HepG2 (cell line): Measurements from ENCODE around the gene GNG4. TPM values are rescaled to one million over a fixed set of nuclear protein-coding genes. Genes with fewer than 3 reads are reported as not detected.

Source experiments
- ATAC-seq: fragments of 200-7000 bp; cut with Tn5 transposase; 3 replicates; pipeline ENCODE4 v1.9.1; 2020; ENCODE audit warnings: mild to moderate bottlenecking, moderate library complexity
- BruUV-seq: library from RNA; stranded (reverse); fragments of 400-500 nt; replicated peaks from 2 replicates; lab custom pipeline; 2021; lab: Mats Ljungman, UMichigan
- CTCF ChIA-PET: fragments of 300-600 bp; formaldehyde crosslinking; extraction: SDS; loops from one replicate; lab custom pipeline; 2021; ENCODE audit warnings: low total read pairs, inconsistent platforms, low intra/inter-chr PET ratio; lab: Yijun Ruan, JAX
- POLR2A ChIA-PET: fragments of 350-600 bp; sonication (Branson Sonifier 250); formaldehyde crosslinking; loops from one replicate; lab custom pipeline; 2020; ENCODE audit warnings: antibody characterized with exemption, inconsistent platforms; lab: Yijun Ruan, JAX
- DNase-seq: peaks from one replicate; pipeline ENCODE4 v3.0.0-alpha.2; 2015; ENCODE audit warnings: low spot score
- FAIRE-seq: peaks from 3 replicates; lab custom pipeline; 2011; peaks lifted over from hg19 to GRCh38; lab: Jason Lieb, UNC
- H2AFZ ChIP-seq: one replicate; pipeline ENCODE4 v1.6.1; 2011; ENCODE audit warnings: low read length, inconsistent platforms
- H3K27ac ChIP-seq: fragments of 300-600 bp; 3 replicates; pipeline ENCODE4 v1.8.0; 2011; ENCODE audit warnings: mixed run types, mild to moderate bottlenecking, mixed read lengths, low read length, inconsistent platforms; ENCODE audit not compliant: insufficient read depth; ENCODE audit errors: extremely low read length
- H3K27me3 ChIP-seq, 2 experiments: fragments of 200-600 bp in 1 of 2; 2 replicates in 1 of 2; 3 replicates in 1 of 2; pipeline versions ENCODE4 v1.6.0 to v1.8.0; 2011; ENCODE audit warnings: low read length in 2 of 2, mild to moderate bottlenecking in 2 of 2, moderate library complexity in 2 of 2, inconsistent platforms in 1 of 2; ENCODE audit not compliant: insufficient read depth in 2 of 2, control insufficient read depth in 1 of 2
- H3K36me3 ChIP-seq, 2 experiments: fragments of 200-600 bp in 1 of 2; replicated peaks in 1 of 2; 2 replicates in 1 of 2; 3 replicates in 1 of 2; pipeline versions ENCODE4 v1.5.1 to v1.8.0; 2011; ENCODE audit warnings: low read length in 2 of 2, inconsistent platforms in 1 of 2; ENCODE audit not compliant: insufficient read depth in 2 of 2, control insufficient read depth in 1 of 2
- H3K4me1 ChIP-seq: 2 replicates; pipeline ENCODE4 v1.5.1; 2012; ENCODE audit warnings: low read length, inconsistent platforms; ENCODE audit not compliant: insufficient read depth
- H3K4me2 ChIP-seq: 2 replicates; pipeline ENCODE4 v1.6.0; 2011; ENCODE audit warnings: low read depth, low read length, inconsistent platforms
- H3K4me3 ChIP-seq, 3 experiments: fragments of 200-600 bp in 1 of 3; sonication (generic), shearing (Covaris generic) in 1 of 3; replicated peaks in 1 of 3; 2 replicates each; pipeline ENCODE4 v1.5.1; 2011 to 2016; ENCODE audit warnings: low read length in 3 of 3, inconsistent platforms in 2 of 3, low read depth in 2 of 3, mild to moderate bottlenecking in 2 of 3, control low read depth in 1 of 3, mixed read lengths in 1 of 3; ENCODE audit not compliant: insufficient read depth in 1 of 3
- H3K79me2 ChIP-seq: one replicate; pipeline ENCODE4 v1.6.1; 2011; ENCODE audit warnings: low read length, inconsistent platforms; ENCODE audit not compliant: insufficient read depth
- H3K9ac ChIP-seq: 2 replicates; pipeline ENCODE4 v1.6.0; 2011; ENCODE audit warnings: mild to moderate bottlenecking, low read depth, low read length, inconsistent platforms; ENCODE audit not compliant: insufficient read depth
- H3K9me3 ChIP-seq: 2 replicates; pipeline ENCODE4 v1.5.1; 2012; ENCODE audit warnings: mild to moderate bottlenecking, low read length
- H4K20me1 ChIP-seq: 2 replicates; pipeline ENCODE4 v1.6.0; 2011; ENCODE audit warnings: inconsistent platforms, mild to moderate bottlenecking, low read length, moderate library complexity; ENCODE audit not compliant: insufficient read depth
- BHLHE40 ChIP-seq: IDR thresholded peaks from 2 replicates; pipeline ENCODE4 v1.6.1; 2011; ENCODE audit warnings: low read length, improper control_type of control experiment
- CENPX ChIP-seq: sonication (generic); formaldehyde crosslinking; IDR thresholded peaks from 2 replicates; pipeline ENCODE4 v1.9.0; 2021; ENCODE audit warnings: mild to moderate bottlenecking, missing genetic modification reagents, moderate library complexity
- FOXA3 ChIP-seq: IDR thresholded peaks from 2 replicates; pipeline ENCODE4 v1.6.1; 2016; ENCODE audit warnings: missing genetic modification reagents, missing compliant biosample characterization
- GLI4 ChIP-seq: sonication (generic); formaldehyde crosslinking; IDR thresholded peaks from 2 replicates; pipeline ENCODE4 v1.5.1; 2020; ENCODE audit warnings: missing genetic modification reagents, mild to moderate bottlenecking, moderate library complexity, borderline replicate concordance
- HNF4A ChIP-seq: sonication (generic); formaldehyde crosslinking; IDR thresholded peaks from 2 replicates; pipeline ENCODE4 v1.4.0; 2020; ENCODE audit warnings: missing genetic modification reagents
- MAFG ChIP-seq: sonication (generic); formaldehyde crosslinking; IDR thresholded peaks from 2 replicates; pipeline ENCODE4 v1.5.1; 2020; ENCODE audit warnings: mild to moderate bottlenecking, missing genetic modification reagents
- MAFK ChIP-seq, 2 experiments: IDR thresholded peaks in 1 of 2; conservative IDR thresholded peaks in 1 of 2; 2 replicates each; pipeline ENCODE4 v1.6.1; 2011; ENCODE audit warnings: improper control_type of control experiment in 2 of 2, low read length in 2 of 2
- RFXAP ChIP-seq: sonication (generic); formaldehyde crosslinking; IDR thresholded peaks from 2 replicates; pipeline ENCODE4 v1.4.0; 2020; ENCODE audit warnings: missing genetic modification reagents, borderline replicate concordance
- SP2 ChIP-seq: sonication (generic); formaldehyde crosslinking; IDR thresholded peaks from 2 replicates; pipeline ENCODE4 v1.5.1; 2020; ENCODE audit warnings: mild to moderate bottlenecking, missing genetic modification reagents
- TOPORS ChIP-seq: sonication (generic); formaldehyde crosslinking; IDR thresholded peaks from 2 replicates; pipeline ENCODE4 v1.8.0; 2023; ENCODE audit warnings: mild to moderate bottlenecking, missing genetic modification reagents
- ZBTB42 ChIP-seq: sonication (generic); formaldehyde crosslinking; IDR thresholded peaks from 2 replicates; pipeline ENCODE4 v1.5.0; 2020; ENCODE audit warnings: mild to moderate bottlenecking, missing genetic modification reagents
- ZFP62 ChIP-seq: sonication (generic); formaldehyde crosslinking; IDR thresholded peaks from 2 replicates; pipeline ENCODE4 v1.4.0; 2020; ENCODE audit warnings: missing genetic modification reagents
- ZNF724P ChIP-seq: sonication (generic); formaldehyde crosslinking; IDR thresholded peaks from 2 replicates; pipeline ENCODE4 v1.8.0; 2022; ENCODE audit warnings: missing genetic modification reagents, borderline replicate concordance
- WGBS: methylation state at CpG from one replicate; pipeline ENCODE4 v1.1.6; 2017; ENCODE audit warnings: low lambda C conversion rate; 5-methylcytosine and 5-hydroxymethylcytosine counted together
- in situ Hi-C: cut with HindIII; loops from 2 replicates; pipeline ENCODE4 v1.10.0; 2017; ENCODE audit warnings: low pct_unique_long_range_greater_than_20kb; ENCODE audit not compliant: extremely low pct_ligation_motif_present
- intact Hi-C: fragments of 100-400 bp; cut with micrococcal nuclease; formaldehyde crosslinking; loops from one replicate; pipeline ENCODE4 v1.10.0; 2022; ENCODE audit not compliant: unreplicated experiment
- polyA plus RNA-seq, 8 experiments: library from polyadenylated mRNA; depleted of rRNA in 3 of 8; stranded (reverse) in 7 of 8; unstranded in 1 of 8; fragments of >200 nt; fragmentation: Illumina TruSeq in 4 of 8; extraction: Trizol in 4 of 8; gene quantifications; 2 replicates each; pipeline versions ENCODE4 v1.2.1 to v1.2.3, GENCODE V29; 2011 to 2016; ENCODE audit warnings: low read depth in 4 of 8, missing spikeins in 1 of 8, mixed read lengths in 1 of 8; ENCODE audit not compliant: insufficient read depth in 1 of 8
- total RNA-seq, 5 experiments: library from RNA; depleted of rRNA; stranded (reverse); fragments of >200 nt; fragmentation: Illumina TruSeq; extraction: Trizol; gene quantifications; 2 replicates each; pipeline ENCODE4 v1.2.3, GENCODE V29; 2016; ENCODE audit warnings: low read depth in 1 of 5
- TF ChIP-seq, protein P1 (sequence below): sonication (generic); formaldehyde crosslinking; IDR thresholded peaks from 2 replicates; pipeline ENCODE4; 2020; ENCODE audit warnings: missing genetic modification reagents, mild to moderate bottlenecking, borderline replicate concordance
- TF ChIP-seq, protein P2 (sequence below): IDR thresholded peaks from 2 replicates; pipeline ENCODE4 v1.6.1; 2016; ENCODE audit warnings: missing genetic modification reagents, missing compliant biosample characterization
- TF ChIP-seq, protein P3 (sequence below): sonication (generic); formaldehyde crosslinking; IDR thresholded peaks from 2 replicates; pipeline ENCODE4 v1.4.0; 2020; ENCODE audit warnings: missing genetic modification reagents, low read depth, mild to moderate bottlenecking, borderline replicate concordance

Gene GNG4
- total and polyA plus RNA-seq, 2 of the 13 experiments (the other 11 are each of a cell fraction or from before 2014, with no cell fraction given): 27.1 to 69.5 TPM

DNA sequence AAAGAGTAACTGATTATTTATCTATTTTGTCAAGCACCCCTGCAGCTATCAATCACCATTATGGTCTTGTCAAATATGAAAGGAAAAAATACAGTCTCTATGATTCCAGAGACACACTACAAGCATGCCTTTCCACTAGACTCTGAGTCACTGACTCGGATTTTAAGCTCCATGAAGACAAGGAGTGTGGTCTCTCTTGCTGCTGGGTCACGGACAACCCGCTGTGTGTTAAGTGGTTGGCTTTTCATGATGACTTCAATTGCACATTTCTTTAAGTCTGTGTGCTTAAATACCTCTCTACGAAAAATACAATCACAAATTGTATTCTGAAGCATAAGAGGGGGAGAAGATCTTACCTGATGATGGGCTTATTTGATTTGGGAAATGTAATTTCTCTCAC is 14.0 kb upstream of the GNG4 start (continued):
- TF ChIP-seq SP2 (CRISPR knock-in tag): no peak
- TF ChIP-seq CENPX (CRISPR knock-in tag): no peak
- TF ChIP-seq FOXA3: no peak

DNA sequence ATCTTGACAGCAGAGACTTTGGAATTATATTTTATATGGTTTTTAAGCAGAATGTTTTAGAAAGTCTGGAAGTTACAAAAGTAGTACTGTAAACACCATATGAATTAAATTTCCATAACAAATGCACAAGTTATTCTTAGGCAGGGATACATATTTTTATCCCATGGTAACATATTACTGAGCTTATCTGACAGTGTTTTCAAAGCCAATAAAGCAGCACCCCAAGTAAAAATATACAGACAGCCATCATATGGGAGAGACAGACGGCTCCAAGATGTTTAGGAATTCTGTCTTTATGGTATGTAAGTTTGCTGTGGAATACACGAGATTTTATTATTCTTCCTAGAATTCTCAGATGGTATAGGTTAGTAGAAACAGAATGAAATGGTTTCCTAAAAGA is 12.0 kb upstream of the GNG4 start:
- ATAC-seq (no peak), DNase-seq (no peak), FAIRE-seq (no peak)
- in situ Hi-C loops: no loop called here
- Histone ChIP-seq H3K4me3 (no peak overlapping the region), H3K27ac (no peak overlapping the region), H3K9ac (no peak overlapping the region), H2AFZ (no peak overlapping the region), H3K4me1 (peaks cover 22% of the 10 kb centered on the region), H3K27me3 (no peaks in the 10 kb centered on the region), H4K20me1 (no peaks in the 10 kb centered on the region), H3K4me2 (no peak overlapping the region), H3K79me2 (no peaks in the 10 kb centered on the region), H3K36me3 (no peaks in the 10 kb centered on the region), H3K9me3 (no peaks in the 10 kb centered on the region)
- ChIA-PET CTCF (no interaction called here), POLR2A (interaction anchor here (1.9 kb wide), 1 partner anchor 10 kb away, joined by 5 read pairs; no protein-coding TSS in a partner anchor)
- TF ChIP-seq MAFG (CRISPR knock-in tag): no peak
- no peak for TF ChIP-seq HNF4A
- no peak for TF ChIP-seq GLI4 (CRISPR knock-in tag)
- TF ChIP-seq TOPORS (CRISPR knock-in tag): no peak
- TF ChIP-seq, protein P1, sequence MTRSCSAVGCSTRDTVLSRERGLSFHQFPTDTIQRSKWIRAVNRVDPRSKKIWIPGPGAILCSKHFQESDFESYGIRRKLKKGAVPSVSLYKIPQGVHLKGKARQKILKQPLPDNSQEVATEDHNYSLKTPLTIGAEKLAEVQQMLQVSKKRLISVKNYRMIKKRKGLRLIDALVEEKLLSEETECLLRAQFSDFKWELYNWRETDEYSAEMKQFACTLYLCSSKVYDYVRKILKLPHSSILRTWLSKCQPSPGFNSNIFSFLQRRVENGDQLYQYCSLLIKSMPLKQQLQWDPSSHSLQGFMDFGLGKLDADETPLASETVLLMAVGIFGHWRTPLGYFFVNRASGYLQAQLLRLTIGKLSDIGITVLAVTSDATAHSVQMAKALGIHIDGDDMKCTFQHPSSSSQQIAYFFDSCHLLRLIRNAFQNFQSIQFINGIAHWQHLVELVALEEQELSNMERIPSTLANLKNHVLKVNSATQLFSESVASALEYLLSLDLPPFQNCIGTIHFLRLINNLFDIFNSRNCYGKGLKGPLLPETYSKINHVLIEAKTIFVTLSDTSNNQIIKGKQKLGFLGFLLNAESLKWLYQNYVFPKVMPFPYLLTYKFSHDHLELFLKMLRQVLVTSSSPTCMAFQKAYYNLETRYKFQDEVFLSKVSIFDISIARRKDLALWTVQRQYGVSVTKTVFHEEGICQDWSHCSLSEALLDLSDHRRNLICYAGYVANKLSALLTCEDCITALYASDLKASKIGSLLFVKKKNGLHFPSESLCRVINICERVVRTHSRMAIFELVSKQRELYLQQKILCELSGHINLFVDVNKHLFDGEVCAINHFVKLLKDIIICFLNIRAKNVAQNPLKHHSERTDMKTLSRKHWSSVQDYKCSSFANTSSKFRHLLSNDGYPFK (CRISPR knock-in tag): no peak
- no peak for TF ChIP-seq ZBTB42 (CRISPR knock-in tag)
- TF ChIP-seq, protein P2, sequence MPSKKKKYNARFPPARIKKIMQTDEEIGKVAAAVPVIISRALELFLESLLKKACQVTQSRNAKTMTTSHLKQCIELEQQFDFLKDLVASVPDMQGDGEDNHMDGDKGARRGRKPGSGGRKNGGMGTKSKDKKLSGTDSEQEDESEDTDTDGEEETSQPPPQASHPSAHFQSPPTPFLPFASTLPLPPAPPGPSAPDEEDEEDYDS (CRISPR knock-in tag): no peak
- TF ChIP-seq ZFP62 (CRISPR knock-in tag): no peak
- TF ChIP-seq ZNF724P (CRISPR knock-in tag): no peak
- no peak for TF ChIP-seq BHLHE40
- no peak for TF ChIP-seq MAFK (conservative IDR thresholded peaks at IDR 0.05 in 1 of 2, IDR thresholded peaks at IDR 0.05 in 1 of 2; ENCODE audit: low read length in 2 of 2)
- no peak for TF ChIP-seq RFXAP (CRISPR knock-in tag)
- TF ChIP-seq, protein P3, sequence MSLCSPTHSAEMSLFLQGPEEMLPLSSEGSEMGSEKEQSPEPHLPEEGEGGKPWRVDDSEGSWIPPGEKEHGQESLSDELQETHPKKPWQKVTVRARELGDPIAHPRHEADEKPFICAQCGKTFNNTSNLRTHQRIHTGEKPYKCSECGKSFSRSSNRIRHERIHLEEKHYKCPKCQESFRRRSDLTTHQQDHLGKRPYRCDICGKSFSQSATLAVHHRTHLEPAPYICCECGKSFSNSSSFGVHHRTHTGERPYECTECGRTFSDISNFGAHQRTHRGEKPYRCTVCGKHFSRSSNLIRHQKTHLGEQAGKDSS (CRISPR knock-in tag): no peak
- BruUV-seq: no TSS peak
- 78% methylated on average over 2 of the region's 2 CpGs for whole genome bisulfite sequencing
- intact Hi-C loops: no loop called here
